ENCODE results near the gene F10.

Gene F10

GRCh38 chr13:113167575-113167974 lies 45.0 kb downstream of the F10 start:
- no peak for DNase-seq (ENCODE audit: low spot score)
- no peak for TF ChIP-seq CTCF (IDR thresholded peaks at IDR 0.05; ENCODE audit: poor library complexity, severe bottlenecking)
- Histone ChIP-seq H3K9me3 (ENCODE audit: severe bottlenecking) (no peaks in the 10 kb centered on the region), H3K27ac (ENCODE audit: poor library complexity, severe bottlenecking) (no peak overlapping the region), H3K4me1 (ENCODE audit: insufficient read depth, poor library complexity, severe bottlenecking) (no peaks in the 10 kb centered on the region), H3K36me3 (ENCODE audit: low read depth) (no peaks in the 10 kb centered on the region), H3K4me3 (ENCODE audit: severe bottlenecking) (no peak overlapping the region), H3K27me3 (ENCODE audit: insufficient read depth, poor library complexity, severe bottlenecking) (peaks cover 12% of the 10 kb centered on the region)
- ATAC-seq (ENCODE audit: low read depth), result no peak

- DNase-seq (ENCODE audit: low spot score) (no peak), ATAC-seq (ENCODE audit: low read depth) (no peak)
- no peak for TF ChIP-seq CTCF (IDR thresholded peaks at IDR 0.05; ENCODE audit: poor library complexity, severe bottlenecking)
- H3K4me3 ChIP-seq (ENCODE audit: severe bottlenecking), result no peak overlapping the region
- no peaks in the 10 kb centered on the region for H3K4me1 ChIP-seq (ENCODE audit: insufficient read depth, poor library complexity, severe bottlenecking)
- H3K9me3 ChIP-seq (ENCODE audit: severe bottlenecking), result no peaks in the 10 kb centered on the region
- no peaks in the 10 kb centered on the region for H3K36me3 ChIP-seq (ENCODE audit: low read depth)
- H3K27me3 ChIP-seq (ENCODE audit: insufficient read depth, poor library complexity, severe bottlenecking), result peaks cover 7% of the 10 kb centered on the region
- no peak overlapping the region for H3K27ac ChIP-seq (ENCODE audit: poor library complexity, severe bottlenecking)
Measured at GRCh38 chr13:113168211-113168610, 45.6 kb downstream of the F10 start.

GRCh38 chr13:113169277-113170272 lies 47.0 kb downstream of the F10 start:
- ATAC-seq (ENCODE audit: low read depth), result 0 out of 3 replicates have a peak, but pooled peaks have one; percentile 35
- Histone ChIP-seq H3K27me3 (ENCODE audit: insufficient read depth, poor library complexity, severe bottlenecking) (no peaks in the 10 kb centered on the region), H3K9me3 (ENCODE audit: severe bottlenecking) (no peaks in the 10 kb centered on the region), H3K4me3 (ENCODE audit: severe bottlenecking) (no peak overlapping the region), H3K27ac (ENCODE audit: poor library complexity, severe bottlenecking) (no peak overlapping the region), H3K36me3 (ENCODE audit: low read depth) (peaks cover 3% of the 10 kb centered on the region; the same call in 1 of the 2 replicates), H3K4me1 (ENCODE audit: insufficient read depth, poor library complexity, severe bottlenecking) (no peaks in the 10 kb centered on the region)
- no peak for DNase-seq (ENCODE audit: low spot score)
- TF ChIP-seq CTCF (IDR thresholded peaks at IDR 0.05; ENCODE audit: poor library complexity, severe bottlenecking), result no peak

GRCh38 chr13:113170511-113170910 lies 47.9 kb downstream of the F10 start:
- Histone ChIP-seq H3K36me3 (ENCODE audit: low read depth) (peaks cover 12% of the 10 kb centered on the region), H3K9me3 (ENCODE audit: severe bottlenecking) (no peaks in the 10 kb centered on the region), H3K4me3 (ENCODE audit: severe bottlenecking) (no peak overlapping the region), H3K27ac (ENCODE audit: poor library complexity, severe bottlenecking) (no peak overlapping the region), H3K27me3 (ENCODE audit: insufficient read depth, poor library complexity, severe bottlenecking) (no peaks in the 10 kb centered on the region), H3K4me1 (ENCODE audit: insufficient read depth, poor library complexity, severe bottlenecking) (no peaks in the 10 kb centered on the region)
- ATAC-seq (ENCODE audit: low read depth) (no peak), DNase-seq (ENCODE audit: low spot score) (no peak)
- TF ChIP-seq CTCF (IDR thresholded peaks at IDR 0.05; ENCODE audit: poor library complexity, severe bottlenecking), result no peak
